Heart left ventricle (tissue), 13 donors: ENCODE results near the gene PITHD1.

ENCODE experiments used
- CTCF ChIP-seq, 12 donors: fragments of 200-600 bp; sonication (generic) in 4 of 12; IDR thresholded peaks; one replicate each; pipeline versions ENCODE4 v1.5.0 to v1.8.0; 2018 to 2022; ENCODE audit warnings: antibody characterized with exemption in 12 of 12, mild to moderate bottlenecking in 5 of 12
- POLR2A ChIP-seq, 2 donors: fragments of 450-650 bp; IDR thresholded peaks; one replicate each; pipeline ENCODE4 v1.6.1; 2017; ENCODE audit warnings: antibody characterized with exemption in 2 of 2, mild to moderate bottlenecking in 2 of 2, moderate library complexity in 2 of 2
- donor health status: ischemic (EF 13 %, LVEDD 7.1; RV severe dilation, severe dysfunction).
- donor health status: DM: no; HTN: yes; CAD: no.
- donor health status: DM: no; HTN: no; CAD: no.
- donor health status: ischemic (EF 25% LVEDD 6.9; RV normal size, moderate dysfunction).
- donor health status: ischemic (EF 25% LVEDD 5.7; RV mildly dilated, moderate dysfunction).
- donor health status: ischemic (EF 35%, LVEDD 5.7; RV mildly dilated, moderate dysfunction).
- donor health status: nonischemic (EF 11% LVEDD 7.7; RV severe dilation, severe dysfunction).
- donor health status: DM: yes; HTN: yes; CAD: no.
- donor health status: PGD.
- donor health status: ischemic (EF 29% LVEDD 5.4; RV normal size, mild dysfunction).
- donor health status: nonischemic (EF 23%, LVEDD 6.1; RV moderate dilation, normal function).

- TF ChIP-seq POLR2A (IDR thresholded peaks at IDR 0.05): no peak
- TF ChIP-seq CTCF (IDR thresholded peaks at IDR 0.05): no peak
These were observed 9.5 kb downstream of the PITHD1 start for GRCh38 chr1:23787701-23788100.
